ENCODE results near the gene KIF19. TPM values are rescaled to one million over a fixed set of nuclear protein-coding genes. Genes with fewer than 3 reads are reported as not detected.

The KIF19 gene
- total and polyA plus RNA-seq, 2 donors (not counting 1 experiment from before 2014, with no cell fraction given) = not detected

DNA sequence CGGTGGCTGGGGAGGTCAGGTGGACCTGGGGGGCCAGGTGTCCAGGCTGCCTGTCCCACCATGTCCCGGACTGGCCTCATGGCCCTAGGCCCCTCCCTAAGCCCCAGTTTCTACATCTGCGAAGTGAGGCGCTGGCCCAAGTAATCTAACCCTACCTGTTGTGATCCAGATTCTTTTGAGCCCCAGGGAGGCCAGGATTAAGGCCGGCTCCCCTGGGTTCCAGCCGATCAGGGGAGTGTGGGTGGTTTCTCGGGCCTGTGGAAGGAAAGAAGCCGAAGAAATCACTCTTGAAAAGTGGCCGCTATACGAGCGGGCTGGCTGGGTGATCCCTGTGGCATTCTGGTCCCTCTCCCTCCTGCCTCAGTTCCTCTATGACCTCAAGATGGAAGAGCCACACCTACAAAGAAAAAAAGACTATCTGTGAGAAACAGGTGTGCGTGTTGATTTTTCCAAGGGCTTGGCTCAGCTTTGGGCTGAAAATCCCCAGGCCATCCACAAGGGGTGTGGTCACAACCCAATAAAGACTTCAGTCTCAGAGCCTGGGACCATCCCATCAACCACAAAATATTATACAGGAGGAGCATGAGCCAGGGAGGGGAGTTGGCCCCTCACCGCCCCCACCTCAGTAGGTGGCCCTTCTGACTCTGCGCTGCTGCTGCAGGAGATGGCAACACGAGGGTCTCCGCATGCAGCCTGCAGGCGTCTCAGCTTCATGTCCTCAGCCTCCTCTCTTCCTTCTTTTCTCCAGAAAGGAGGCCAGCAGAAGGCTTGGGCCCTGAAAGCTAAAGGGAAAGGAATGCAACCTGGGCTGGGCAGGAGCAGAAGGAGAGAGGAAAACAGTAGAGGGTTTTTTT lies 61.6 kb downstream of the KIF19 start:
- 100% methylated on average over 11 of the region's 17 CpGs for WGBS (ENCODE audit: insufficient coverage)
- Histone ChIP-seq H3K4me3 (ENCODE audit: control extremely low read depth in 1 of 5, extremely low read depth in 1 of 5, insufficient read depth in 1 of 5, low read depth in 2 of 5, low read length in 4 of 5) (no peak overlapping the region), H3K36me3 (replicated peaks in 1 of 2; ENCODE audit: control extremely low read depth in 1 of 2, control insufficient read depth in 1 of 2, extremely low read depth in 1 of 2, insufficient read depth in 2 of 2, low read length in 1 of 2) (no peaks in the 10 kb centered on the region), H3K4me2 (replicated peaks; ENCODE audit: low read depth, low read length, poor library complexity, severe bottlenecking) (no peak overlapping the region), H2AFZ (ENCODE audit: insufficient read depth, low read depth, low read length, poor library complexity, severe bottlenecking) (no peak overlapping the region), H3K27me3 (replicated peaks in 1 of 4; ENCODE audit: control extremely low read depth in 1 of 4, control insufficient read depth in 3 of 4, insufficient read depth in 4 of 4, low read length in 3 of 4) (peaks cover 0 to 3% (median 1%) of the 10 kb centered on the region in 4 experiments), H3K27ac (ENCODE audit: low read length in 2 of 2) (no peak overlapping the region), H3K9me3 (ENCODE audit: control extremely low read depth in 1 of 3, control insufficient read depth in 2 of 3, insufficient read depth in 1 of 3, low read length in 2 of 3) (peaks cover 0 to 6% (median 0%) of the 10 kb centered on the region in 3 donors), H3K79me2 (ENCODE audit: control insufficient read depth, insufficient read depth, low read length) (no peaks in the 10 kb centered on the region), H4K20me1 (ENCODE audit: control insufficient read depth, insufficient read depth, low read length, poor library complexity, severe bottlenecking) (no peaks in the 10 kb centered on the region), H3K9ac (ENCODE audit: low read length) (no peak overlapping the region), H3K4me1 (ENCODE audit: control insufficient read depth in 2 of 2, insufficient read depth in 2 of 2, low read length in 2 of 2) (no peaks in the 10 kb centered on the region)
- no peak for ATAC-seq (ENCODE audit: low read depth)
- ChIA-PET POLR2A (no interaction called here), CTCF (interaction anchor here (0.8 kb wide), 1 partner anchor 8 kb away, joined by 3 read pairs; no protein-coding TSS in a partner anchor)
- no peaks in the 10 kb centered on the region for H3K9me3 Mint-ChIP-seq (ENCODE audit: insufficient read depth)
- DNase-seq = no peak
- peaks cover 7% of the 10 kb centered on the region for H3K27me3 Mint-ChIP-seq
- TF ChIP-seq EZH2 (IDR thresholded peaks at IDR 0.05; ENCODE audit: borderline replicate concordance, insufficient read depth, low read depth, low read length, poor library complexity, severe bottlenecking) = no peak
- TF ChIP-seq, protein P1, sequence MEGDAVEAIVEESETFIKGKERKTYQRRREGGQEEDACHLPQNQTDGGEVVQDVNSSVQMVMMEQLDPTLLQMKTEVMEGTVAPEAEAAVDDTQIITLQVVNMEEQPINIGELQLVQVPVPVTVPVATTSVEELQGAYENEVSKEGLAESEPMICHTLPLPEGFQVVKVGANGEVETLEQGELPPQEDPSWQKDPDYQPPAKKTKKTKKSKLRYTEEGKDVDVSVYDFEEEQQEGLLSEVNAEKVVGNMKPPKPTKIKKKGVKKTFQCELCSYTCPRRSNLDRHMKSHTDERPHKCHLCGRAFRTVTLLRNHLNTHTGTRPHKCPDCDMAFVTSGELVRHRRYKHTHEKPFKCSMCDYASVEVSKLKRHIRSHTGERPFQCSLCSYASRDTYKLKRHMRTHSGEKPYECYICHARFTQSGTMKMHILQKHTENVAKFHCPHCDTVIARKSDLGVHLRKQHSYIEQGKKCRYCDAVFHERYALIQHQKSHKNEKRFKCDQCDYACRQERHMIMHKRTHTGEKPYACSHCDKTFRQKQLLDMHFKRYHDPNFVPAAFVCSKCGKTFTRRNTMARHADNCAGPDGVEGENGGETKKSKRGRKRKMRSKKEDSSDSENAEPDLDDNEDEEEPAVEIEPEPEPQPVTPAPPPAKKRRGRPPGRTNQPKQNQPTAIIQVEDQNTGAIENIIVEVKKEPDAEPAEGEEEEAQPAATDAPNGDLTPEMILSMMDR (IDR thresholded peaks at IDR 0.05) = no peak
- H3K27ac Mint-ChIP-seq = no peak overlapping the region
- intact Hi-C loops (cut with micrococcal nuclease) = no loop called here
- no peak overlapping the region for H3K4me3 Mint-ChIP-seq
- no peaks in the 10 kb centered on the region for H3K4me1 Mint-ChIP-seq

DNA sequence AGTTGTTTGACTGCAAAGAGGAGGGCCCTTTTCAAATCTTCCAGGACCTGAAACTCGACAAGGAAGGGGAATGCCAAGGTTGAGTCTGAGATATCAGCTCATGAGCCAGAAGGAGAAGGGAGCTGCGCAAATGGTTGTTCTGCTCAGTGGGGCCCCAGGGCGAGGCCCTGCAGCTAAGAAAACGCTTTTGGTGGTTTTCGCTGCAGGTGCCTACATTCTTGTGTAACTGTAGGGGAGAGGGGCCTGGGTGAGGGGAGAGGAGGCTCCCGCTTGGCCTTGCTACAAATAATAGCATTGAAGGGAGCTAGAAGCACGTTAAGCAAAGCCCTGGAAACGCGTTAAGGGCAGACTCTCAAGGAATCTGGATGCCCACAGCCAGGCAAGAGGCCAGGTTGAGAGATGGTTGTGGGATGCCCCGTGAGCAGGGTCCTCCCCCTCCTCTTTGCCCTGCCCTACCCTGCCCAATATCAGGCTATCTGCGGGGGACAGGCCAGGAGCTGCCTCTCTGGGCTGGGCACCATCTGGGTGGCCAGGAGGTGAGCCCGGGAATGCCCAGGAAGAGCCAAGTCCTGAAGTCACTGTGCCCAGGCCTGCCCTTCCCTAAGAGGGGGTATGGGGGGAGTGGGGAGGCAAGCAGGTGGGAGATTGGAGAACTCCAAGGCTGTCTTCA lies 63.2 kb downstream of the KIF19 start:
- Histone ChIP-seq H2AFZ (ENCODE audit: insufficient read depth, low read depth, low read length, poor library complexity, severe bottlenecking) (no peak overlapping the region), H3K4me2 (replicated peaks; ENCODE audit: low read depth, low read length, poor library complexity, severe bottlenecking) (no peak overlapping the region), H3K79me2 (ENCODE audit: control insufficient read depth, insufficient read depth, low read length) (no peaks in the 10 kb centered on the region), H3K36me3 (replicated peaks in 1 of 2; ENCODE audit: control extremely low read depth in 1 of 2, control insufficient read depth in 1 of 2, extremely low read depth in 1 of 2, insufficient read depth in 2 of 2, low read length in 1 of 2) (no peaks in the 10 kb centered on the region), H3K27me3 (replicated peaks in 1 of 4; ENCODE audit: control extremely low read depth in 1 of 4, control insufficient read depth in 3 of 4, insufficient read depth in 4 of 4, low read length in 3 of 4) (peaks cover 0 to 9% (median 1%) of the 10 kb centered on the region in 4 experiments), H3K27ac (ENCODE audit: low read length in 2 of 2) (no peak overlapping the region), H3K9me3 (ENCODE audit: control extremely low read depth in 1 of 3, control insufficient read depth in 2 of 3, insufficient read depth in 1 of 3, low read length in 2 of 3) (peaks cover 0 to 10% (median 0%) of the 10 kb centered on the region in 3 donors), H3K4me3 (ENCODE audit: control extremely low read depth in 1 of 5, extremely low read depth in 1 of 5, insufficient read depth in 1 of 5, low read depth in 2 of 5, low read length in 4 of 5) (no peak overlapping the region), H3K4me1 (ENCODE audit: control insufficient read depth in 2 of 2, insufficient read depth in 2 of 2, low read length in 2 of 2) (no peaks in the 10 kb centered on the region), H4K20me1 (ENCODE audit: control insufficient read depth, insufficient read depth, low read length, poor library complexity, severe bottlenecking) (no peaks in the 10 kb centered on the region), H3K9ac (ENCODE audit: low read length) (no peak overlapping the region)
- Mint-ChIP-seq H3K4me3 (no peak overlapping the region), H3K4me1 (no peaks in the 10 kb centered on the region), H3K27me3 (peaks cover 13% of the 10 kb centered on the region), H3K9me3 (ENCODE audit: insufficient read depth) (no peaks in the 10 kb centered on the region), H3K27ac (no peak overlapping the region)
- 76% methylated on average over 7 of the region's 12 CpGs for WGBS (ENCODE audit: insufficient coverage)
- POLR2A ChIA-PET = no interaction called here
- CTCF ChIA-PET = no interaction called here
- intact Hi-C loops (cut with micrococcal nuclease) = no loop called here
- ATAC-seq (ENCODE audit: low read depth) = no peak
- DNase-seq = no peak
- TF ChIP-seq, protein P1 (IDR thresholded peaks at IDR 0.05) = no peak
- TF ChIP-seq EZH2 (IDR thresholded peaks at IDR 0.05; ENCODE audit: borderline replicate concordance, insufficient read depth, low read depth, low read length, poor library complexity, severe bottlenecking) = no peak

Data from B cell (primary cell).